A204.1 (cell line): ENCODE results near the gene PPP1R3E.
"Not testable (repeated sequence)": the region's sequence is repeated elsewhere in the genome, so short reads cannot be mapped to it uniquely, and the experiment has no call there.

ENCODE experiments used
- FAIRE-seq: peaks from 2 replicates; lab custom pipeline; 2012; peaks lifted over from hg19 to GRCh38; lab: Jason Lieb, UNC

Gene PPP1R3E

GRCh38 chr14:23302290-23303225 lies at the start of gene PPP1R3E:
PPP1R3E (minus strand) TSS chr14:23302859; CDS start chr14:23302576, 283 bp downstream.
- FAIRE-seq, result no peak

- no peak for FAIRE-seq
Measured at GRCh38 chr14:23351681-23352505, 49.2 kb upstream of the PPP1R3E start.

- no peak for FAIRE-seq
Measured at GRCh38 chr14:23349156-23349845, 46.6 kb upstream of the PPP1R3E start.

- no peak for FAIRE-seq
Measured at GRCh38 chr14:23348297-23348655, 45.6 kb upstream of the PPP1R3E start.

- FAIRE-seq, result no peak
Measured at GRCh38 chr14:23347406-23348296, 45.0 kb upstream of the PPP1R3E start.

- no peak for FAIRE-seq
Measured at GRCh38 chr14:23346693-23347405, 44.2 kb upstream of the PPP1R3E start.

- FAIRE-seq, result no peak
Measured at GRCh38 chr14:23345987-23346692, 43.5 kb upstream of the PPP1R3E start.

GRCh38 chr14:23344481-23344880 lies 41.8 kb upstream of the PPP1R3E start:
- FAIRE-seq, result no peak

- no peak for FAIRE-seq
Measured at GRCh38 chr14:23339506-23340268, 37.0 kb upstream of the PPP1R3E start.

- FAIRE-seq, result no peak
Measured at GRCh38 chr14:23335623-23336022, 33.0 kb upstream of the PPP1R3E start.

- peak; percentile 68 for FAIRE-seq
Measured at GRCh38 chr14:23327947-23328744, 25.5 kb upstream of the PPP1R3E start.

- FAIRE-seq, result no peak
Measured at GRCh38 chr14:23326491-23327332, 24.1 kb upstream of the PPP1R3E start.

- not testable (repeated sequence) for FAIRE-seq
Measured at GRCh38 chr14:23325746-23326145, 23.1 kb upstream of the PPP1R3E start.

GRCh38 chr14:23324993-23325392 lies 22.3 kb upstream of the PPP1R3E start:
- FAIRE-seq, result no peak

GRCh38 chr14:23324455-23324846 lies 21.8 kb upstream of the PPP1R3E start:
- no peak for FAIRE-seq

GRCh38 chr14:23323838-23324454 lies 21.3 kb upstream of the PPP1R3E start:
- no peak for FAIRE-seq
